Central memory CD8-positive, alpha-beta T cell (primary cell): ENCODE data around the gene AANAT.

Experiments
- ATAC-seq: fragments of 150-1000 bp; cut with Tn5 transposase; replicated peaks from 2 replicates; pipeline ENCODE4 v1.10.0; 2022; ENCODE audit warnings: mild to moderate bottlenecking, moderate FRiP score, moderate number of reproducible peaks; ENCODE audit not compliant: poor library complexity, severe bottlenecking; ENCODE audit errors: extremely low read depth
- DNase-seq, 2 donors: peaks; one replicate each; pipeline ENCODE4 v3.0.0; 2021; ENCODE audit warnings: low spot score in 2 of 2
- H3K27ac Mint-ChIP-seq: one replicate; pipeline ENCODE4 v1.8.0; 2022; ENCODE audit warnings: low read depth, mild to moderate bottlenecking, moderate library complexity, mixed read lengths
- H3K27me3 Mint-ChIP-seq: one replicate; pipeline ENCODE4 v1.8.0; 2022; ENCODE audit warnings: mixed read lengths
- H3K36me3 Mint-ChIP-seq: one replicate; pipeline ENCODE4 v1.8.0; 2022; ENCODE audit warnings: mild to moderate bottlenecking, moderate library complexity, mixed read lengths; ENCODE audit not compliant: insufficient read depth
- H3K4me1 Mint-ChIP-seq: one replicate; pipeline ENCODE4 v1.8.0; 2022; ENCODE audit warnings: mixed read lengths
- H3K4me3 Mint-ChIP-seq: one replicate; pipeline ENCODE4 v1.8.0; 2022; ENCODE audit warnings: mild to moderate bottlenecking, moderate library complexity, mixed read lengths
- H3K9me3 Mint-ChIP-seq: one replicate; pipeline ENCODE4 v1.8.0; 2022; ENCODE audit warnings: mixed read lengths

AANAT gene

GRCh38 chr17:76490112-76490710 is 22.8 kb downstream of the AANAT start:
- ATAC-seq (no peak), DNase-seq (no peak)
- Mint-ChIP-seq H3K27me3 (no peaks in the 10 kb centered on the region), H3K27ac (peak overlapping the region; percentile 95), H3K9me3 (no peaks in the 10 kb centered on the region), H3K4me3 (no peak overlapping the region), H3K36me3 (peaks cover 13% of the 10 kb centered on the region), H3K4me1 (peaks cover 43% of the 10 kb centered on the region)

- H3K9me3 Mint-ChIP-seq: no peaks in the 10 kb centered on the region
- peak overlapping the region; percentile 94 for H3K4me3 Mint-ChIP-seq
- H3K36me3 Mint-ChIP-seq: peaks cover 12% of the 10 kb centered on the region
- no peaks in the 10 kb centered on the region for H3K27me3 Mint-ChIP-seq
- peaks cover 37% of the 10 kb centered on the region for H3K4me1 Mint-ChIP-seq
- ATAC-seq: no peak
- peak overlapping the region; percentile 95 for H3K27ac Mint-ChIP-seq
- DNase-seq: no peak
Observed at GRCh38 chr17:76491271-76492122, 24.1 kb downstream of the AANAT start.

- no peaks in the 10 kb centered on the region for H3K27me3 Mint-ChIP-seq
- H3K36me3 Mint-ChIP-seq: peaks cover 9% of the 10 kb centered on the region
- peaks cover 45% of the 10 kb centered on the region for H3K4me1 Mint-ChIP-seq
- peak overlapping the region; percentile 95 for H3K27ac Mint-ChIP-seq
- ATAC-seq (no peak), DNase-seq (no peak)
- H3K4me3 Mint-ChIP-seq: peak overlapping the region; percentile 94
- H3K9me3 Mint-ChIP-seq: no peaks in the 10 kb centered on the region
Observed at GRCh38 chr17:76492123-76492988, 25.0 kb downstream of the AANAT start.

- peak overlapping the region; percentile 95 for H3K27ac Mint-ChIP-seq
- DNase-seq (no peak), ATAC-seq (peak; percentile 44)
- no peaks in the 10 kb centered on the region for H3K27me3 Mint-ChIP-seq
- peaks cover 6% of the 10 kb centered on the region for H3K36me3 Mint-ChIP-seq
- no peaks in the 10 kb centered on the region for H3K9me3 Mint-ChIP-seq
- peaks cover 51% of the 10 kb centered on the region for H3K4me1 Mint-ChIP-seq
- peak overlapping the region; percentile 94 for H3K4me3 Mint-ChIP-seq
Observed at GRCh38 chr17:76492989-76493501, 25.6 kb downstream of the AANAT start.

GRCh38 chr17:76493505-76494167 is 26.2 kb downstream of the AANAT start:
- H3K36me3 Mint-ChIP-seq: peaks cover 7% of the 10 kb centered on the region
- peaks cover 55% of the 10 kb centered on the region for H3K4me1 Mint-ChIP-seq

GRCh38 chr17:76495663-76496400 is 28.4 kb downstream of the AANAT start:
- peak overlapping the region; percentile 42 for H3K4me3 Mint-ChIP-seq
- H3K36me3 Mint-ChIP-seq: peaks cover 14% of the 10 kb centered on the region
- no peak for DNase-seq
- no peak for ATAC-seq
- H3K9me3 Mint-ChIP-seq: no peaks in the 10 kb centered on the region
- H3K27me3 Mint-ChIP-seq: no peaks in the 10 kb centered on the region
- H3K4me1 Mint-ChIP-seq: peaks cover 68% of the 10 kb centered on the region
- peak overlapping the region; percentile 95 for H3K27ac Mint-ChIP-seq

More at GRCh38 chr17:76493505-76494167, 26.2 kb downstream of the AANAT start:
- peak; percentile 35 to 52 for DNase-seq
- no peaks in the 10 kb centered on the region for H3K9me3 Mint-ChIP-seq
- H3K27me3 Mint-ChIP-seq: no peaks in the 10 kb centered on the region
- peak overlapping the region; percentile 94 for H3K4me3 Mint-ChIP-seq
- peak overlapping the region; percentile 95 for H3K27ac Mint-ChIP-seq
- ATAC-seq: peak; percentile 75

GRCh38 chr17:76496464-76496863 is 29.1 kb downstream of the AANAT start:
- H3K36me3 Mint-ChIP-seq: peaks cover 14% of the 10 kb centered on the region
- peak overlapping the region; percentile 95 for H3K27ac Mint-ChIP-seq
- ATAC-seq: no peak
- peak overlapping the region; percentile 42 for H3K4me3 Mint-ChIP-seq
- no peaks in the 10 kb centered on the region for H3K9me3 Mint-ChIP-seq
- H3K4me1 Mint-ChIP-seq: peaks cover 67% of the 10 kb centered on the region
- H3K27me3 Mint-ChIP-seq: no peaks in the 10 kb centered on the region
- DNase-seq: no peak

GRCh38 chr17:76497699-76497978 is 30.2 kb downstream of the AANAT start:
- ATAC-seq (no peak), DNase-seq (no peak)
- H3K4me1 Mint-ChIP-seq: peaks cover 63% of the 10 kb centered on the region
- no peaks in the 10 kb centered on the region for H3K27me3 Mint-ChIP-seq
- H3K36me3 Mint-ChIP-seq: peaks cover 17% of the 10 kb centered on the region
- H3K9me3 Mint-ChIP-seq: no peaks in the 10 kb centered on the region
- no peak overlapping the region for H3K4me3 Mint-ChIP-seq
- H3K27ac Mint-ChIP-seq: peak overlapping the region; percentile 95

- DNase-seq: no peak
- Mint-ChIP-seq H3K9me3 (no peaks in the 10 kb centered on the region), H3K27ac (peak overlapping the region; percentile 95), H3K36me3 (peaks cover 17% of the 10 kb centered on the region), H3K27me3 (no peaks in the 10 kb centered on the region), H3K4me1 (peaks cover 57% of the 10 kb centered on the region), H3K4me3 (peak overlapping the region; percentile 87)
- no peak for ATAC-seq
Observed at GRCh38 chr17:76497979-76498875, 30.8 kb downstream of the AANAT start.

- Mint-ChIP-seq H3K9me3 (no peaks in the 10 kb centered on the region), H3K4me1 (peaks cover 51% of the 10 kb centered on the region), H3K27me3 (no peaks in the 10 kb centered on the region), H3K36me3 (peaks cover 15% of the 10 kb centered on the region), H3K4me3 (peak overlapping the region; percentile 87), H3K27ac (peak overlapping the region; percentile 95)
- ATAC-seq (peak; percentile 11), DNase-seq (no peak)
Observed at GRCh38 chr17:76498876-76499251, 31.5 kb downstream of the AANAT start.

- peak overlapping the region; percentile 95 for H3K27ac Mint-ChIP-seq
- no peaks in the 10 kb centered on the region for H3K27me3 Mint-ChIP-seq
- H3K9me3 Mint-ChIP-seq: no peaks in the 10 kb centered on the region
- H3K4me1 Mint-ChIP-seq: peaks cover 49% of the 10 kb centered on the region
- DNase-seq (no peak), ATAC-seq (no peak)
- H3K36me3 Mint-ChIP-seq: peaks cover 14% of the 10 kb centered on the region
- H3K4me3 Mint-ChIP-seq: peak overlapping the region; percentile 87
Observed at GRCh38 chr17:76499267-76499667, 31.9 kb downstream of the AANAT start.
